HEK293 (cell line): ENCODE data around the gene PTPRCAP.

ENCODE experiments used
- CTCF ChIA-PET: fragments of 350-600 bp; formaldehyde crosslinking; extraction: SDS; loops from one replicate; lab custom pipeline; 2021; ENCODE audit warnings: antibody characterized with exemption; lab: Yijun Ruan, JAX
- POLR2A ChIA-PET: fragments of 300-600 bp; formaldehyde crosslinking; extraction: SDS; loops from one replicate; lab custom pipeline; 2020; ENCODE audit warnings: antibody characterized with exemption, inconsistent platforms; lab: Yijun Ruan, JAX
- H3K27ac ChIP-seq: fragments of 200-500 bp; sonication (Bioruptor generic); 2 replicates; pipeline ENCODE4 v1.5.1; 2014; ENCODE audit warnings: low read depth, low read length, control low read depth, inconsistent platforms; ENCODE audit errors: extremely low read depth
- H3K36me3 ChIP-seq, 2 experiments: fragments of 200-500 bp in 1 of 2; sonication (Bioruptor generic) in 1 of 2; 1 replicate in 1 of 2; 2 replicates in 1 of 2; pipeline ENCODE4 v1.5.1; 2014 to 2017; ENCODE audit warnings: inconsistent platforms in 2 of 2, low read length in 2 of 2; ENCODE audit not compliant: control insufficient read depth in 2 of 2, insufficient read depth in 1 of 2
- H3K4me1 ChIP-seq: fragments of 200-500 bp; sonication (Bioruptor generic); 2 replicates; pipeline ENCODE4 v1.5.1; 2014; ENCODE audit warnings: mild to moderate bottlenecking, low read length, inconsistent platforms; ENCODE audit not compliant: control insufficient read depth, insufficient read depth
- H3K4me3 ChIP-seq: 2 replicates; pipeline ENCODE4 v1.5.1; 2011; ENCODE audit warnings: low read depth, mild to moderate bottlenecking, control low read depth, low read length, moderate library complexity
- H3K9me3 ChIP-seq: fragments of 200-500 bp; sonication (Bioruptor generic); 2 replicates; pipeline ENCODE4 v1.5.1; 2014; ENCODE audit warnings: low read depth, low read length, inconsistent platforms; ENCODE audit not compliant: control insufficient read depth, insufficient read depth
- GLI4 ChIP-seq: fragments of 450-650 bp; formaldehyde crosslinking; IDR thresholded peaks from 2 replicates; pipeline ENCODE4 v1.5.1; 2016; ENCODE audit warnings: missing biosample characterization, missing genetic modification characterization
- HOXC10 ChIP-seq: sonication (generic); formaldehyde crosslinking; IDR thresholded peaks from 2 replicates; pipeline ENCODE4 v1.8.1; 2023; ENCODE audit warnings: mild to moderate bottlenecking, missing genetic modification reagents
- OSR2 ChIP-seq: fragments of 450-650 bp; formaldehyde crosslinking; IDR thresholded peaks from 2 replicates; pipeline ENCODE4 v1.5.1; 2016; ENCODE audit warnings: missing biosample characterization, missing genetic modification characterization
- WT1 ChIP-seq: fragments of 450-650 bp; formaldehyde crosslinking; IDR thresholded peaks from 2 replicates; pipeline ENCODE4 v1.5.1; 2016; ENCODE audit warnings: missing biosample characterization, missing genetic modification characterization
- ZNF2 ChIP-seq: fragments of 450-650 bp; formaldehyde crosslinking; IDR thresholded peaks from 2 replicates; pipeline ENCODE4 v1.5.1; 2016; ENCODE audit warnings: missing biosample characterization, missing genetic modification characterization
- ZNF211 ChIP-seq: fragments of 450-650 bp; formaldehyde crosslinking; IDR thresholded peaks from 2 replicates; pipeline ENCODE4 v1.5.1; 2016; ENCODE audit warnings: low read depth, missing biosample characterization, missing genetic modification characterization
- ZNF292 ChIP-seq: fragments of 450-650 bp; formaldehyde crosslinking; IDR thresholded peaks from 2 replicates; pipeline ENCODE4 v1.5.1; 2016; ENCODE audit warnings: low read depth, missing biosample characterization, missing genetic modification characterization, borderline replicate concordance
- ZNF341 ChIP-seq: fragments of 450-650 bp; formaldehyde crosslinking; IDR thresholded peaks from 2 replicates; pipeline ENCODE4; 2016; ENCODE audit warnings: low read depth, missing biosample characterization, missing genetic modification characterization
- ZNF394 ChIP-seq: fragments of 450-650 bp; formaldehyde crosslinking; IDR thresholded peaks from 2 replicates; pipeline ENCODE4 v1.5.1; 2016; ENCODE audit warnings: missing biosample characterization, missing genetic modification characterization, mild to moderate bottlenecking, moderate library complexity, borderline replicate concordance
- ZNF571 ChIP-seq: fragments of 450-650 bp; formaldehyde crosslinking; IDR thresholded peaks from 2 replicates; pipeline ENCODE4 v1.5.0; 2017; ENCODE audit warnings: missing biosample characterization, missing genetic modification characterization
- ZNF624 ChIP-seq: fragments of 450-650 bp; formaldehyde crosslinking; IDR thresholded peaks from 2 replicates; pipeline ENCODE4 v1.5.1; 2017; ENCODE audit warnings: missing biosample characterization, missing genetic modification characterization
- ZSCAN23 ChIP-seq: fragments of 450-650 bp; formaldehyde crosslinking; IDR thresholded peaks from 2 replicates; pipeline ENCODE4 v1.5.1; 2016; ENCODE audit warnings: missing biosample characterization, missing genetic modification characterization
- TF ChIP-seq, protein P1 (sequence below): fragments of 450-650 bp; formaldehyde crosslinking; conservative IDR thresholded peaks from 2 replicates; pipeline ENCODE4 v1.5.1; 2016; ENCODE audit warnings: low read depth, missing biosample characterization, missing genetic modification characterization
- TF ChIP-seq, protein P2 (sequence below): fragments of 450-650 bp; formaldehyde crosslinking; IDR thresholded peaks from 2 replicates; pipeline ENCODE4 v1.5.1; 2016; ENCODE audit warnings: missing biosample characterization, missing genetic modification characterization, borderline replicate concordance
- TF ChIP-seq, protein P3 (sequence below): fragments of 450-650 bp; formaldehyde crosslinking; IDR thresholded peaks from 2 replicates; pipeline ENCODE4 v1.5.1; 2017; ENCODE audit warnings: missing biosample characterization, missing genetic modification characterization

Gene PTPRCAP

DNA sequence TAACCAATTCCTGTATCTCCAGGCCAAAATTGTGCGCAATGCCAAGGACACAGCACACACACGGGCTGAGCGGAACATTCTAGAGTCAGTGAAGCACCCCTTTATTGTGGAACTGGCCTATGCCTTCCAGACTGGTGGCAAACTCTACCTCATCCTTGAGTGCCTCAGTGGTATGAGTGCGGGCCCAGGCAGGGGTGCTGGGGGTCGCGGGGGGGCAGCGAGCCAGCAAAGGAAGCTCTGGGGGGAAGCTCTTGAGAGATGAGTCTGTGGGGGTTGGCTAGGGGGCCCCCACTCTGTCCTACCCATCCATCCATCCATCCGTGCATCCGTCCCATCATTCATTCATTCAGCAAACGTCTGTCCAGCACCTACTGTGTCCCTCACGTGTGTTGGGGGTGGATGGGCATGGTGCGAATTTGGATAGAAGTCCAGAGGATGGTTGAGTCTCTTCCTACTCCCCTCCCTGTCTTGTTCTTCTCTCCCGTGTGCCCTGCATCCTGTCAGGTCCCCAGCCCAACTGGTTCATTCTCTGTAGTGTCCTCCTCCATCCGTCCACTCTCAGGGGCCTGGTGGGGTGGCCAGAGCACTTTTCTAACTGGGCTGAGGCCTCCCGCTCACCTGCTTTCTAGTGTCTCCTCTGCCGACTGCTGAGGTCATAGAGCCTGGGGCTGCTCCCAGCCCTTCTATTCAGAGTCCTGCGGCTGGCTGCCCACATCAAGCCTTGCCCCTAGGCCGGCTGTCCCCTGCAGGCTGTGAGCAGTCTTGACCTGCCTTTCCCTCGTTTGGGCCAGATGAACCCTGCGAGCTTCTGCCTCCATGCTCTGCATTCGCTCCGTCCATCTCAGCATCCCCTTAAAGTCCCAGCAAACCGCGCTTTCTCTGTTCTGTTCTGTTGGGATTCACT, 5.9 kb downstream of the PTPRCAP start:
- TF ChIP-seq ZNF292 (tag by site-specific recombination) (no peak), ZNF2 (tag by site-specific recombination) (no peak), OSR2 (no peak), GLI4 (tag by site-specific recombination) (no peak), ZNF624 (tag by site-specific recombination) (no peak), HOXC10 (CRISPR knock-in tag) (no peak), ZSCAN23 (no peak), WT1 (tag by site-specific recombination) (no peak), ZNF571 (tag by site-specific recombination) (no peak), ZNF211 (tag by site-specific recombination) (no peak)
- TF ChIP-seq, protein P1, sequence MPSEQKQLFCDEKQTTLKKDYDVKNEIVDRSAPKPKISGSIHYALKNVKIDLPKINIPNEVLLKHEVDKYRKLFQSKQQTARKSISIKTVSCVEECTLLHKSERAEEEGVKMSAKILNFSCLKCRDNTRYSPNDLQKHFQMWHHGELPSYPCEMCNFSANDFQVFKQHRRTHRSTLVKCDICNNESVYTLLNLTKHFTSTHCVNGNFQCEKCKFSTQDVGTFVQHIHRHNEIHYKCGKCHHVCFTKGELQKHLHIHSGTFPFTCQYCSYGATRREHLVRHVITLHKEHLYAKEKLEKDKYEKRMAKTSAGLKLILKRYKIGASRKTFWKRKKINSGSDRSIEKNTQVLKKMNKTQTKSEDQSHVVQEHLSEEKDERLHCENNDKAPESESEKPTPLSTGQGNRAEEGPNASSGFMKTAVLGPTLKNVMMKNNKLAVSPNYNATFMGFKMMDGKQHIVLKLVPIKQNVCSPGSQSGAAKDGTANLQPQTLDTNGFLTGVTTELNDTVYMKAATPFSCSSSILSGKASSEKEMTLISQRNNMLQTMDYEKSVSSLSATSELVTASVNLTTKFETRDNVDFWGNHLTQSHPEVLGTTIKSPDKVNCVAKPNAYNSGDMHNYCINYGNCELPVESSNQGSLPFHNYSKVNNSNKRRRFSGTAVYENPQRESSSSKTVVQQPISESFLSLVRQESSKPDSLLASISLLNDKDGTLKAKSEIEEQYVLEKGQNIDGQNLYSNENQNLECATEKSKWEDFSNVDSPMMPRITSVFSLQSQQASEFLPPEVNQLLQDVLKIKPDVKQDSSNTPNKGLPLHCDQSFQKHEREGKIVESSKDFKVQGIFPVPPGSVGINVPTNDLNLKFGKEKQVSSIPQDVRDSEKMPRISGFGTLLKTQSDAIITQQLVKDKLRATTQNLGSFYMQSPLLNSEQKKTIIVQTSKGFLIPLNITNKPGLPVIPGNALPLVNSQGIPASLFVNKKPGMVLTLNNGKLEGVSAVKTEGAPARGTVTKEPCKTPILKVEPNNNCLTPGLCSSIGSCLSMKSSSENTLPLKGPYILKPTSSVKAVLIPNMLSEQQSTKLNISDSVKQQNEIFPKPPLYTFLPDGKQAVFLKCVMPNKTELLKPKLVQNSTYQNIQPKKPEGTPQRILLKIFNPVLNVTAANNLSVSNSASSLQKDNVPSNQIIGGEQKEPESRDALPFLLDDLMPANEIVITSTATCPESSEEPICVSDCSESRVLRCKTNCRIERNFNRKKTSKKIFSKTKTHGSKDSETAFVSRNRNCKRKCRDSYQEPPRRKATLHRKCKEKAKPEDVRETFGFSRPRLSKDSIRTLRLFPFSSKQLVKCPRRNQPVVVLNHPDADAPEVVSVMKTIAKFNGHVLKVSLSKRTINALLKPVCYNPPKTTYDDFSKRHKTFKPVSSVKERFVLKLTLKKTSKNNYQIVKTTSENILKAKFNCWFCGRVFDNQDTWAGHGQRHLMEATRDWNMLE, result no peak
- TF ChIP-seq, protein P2, sequence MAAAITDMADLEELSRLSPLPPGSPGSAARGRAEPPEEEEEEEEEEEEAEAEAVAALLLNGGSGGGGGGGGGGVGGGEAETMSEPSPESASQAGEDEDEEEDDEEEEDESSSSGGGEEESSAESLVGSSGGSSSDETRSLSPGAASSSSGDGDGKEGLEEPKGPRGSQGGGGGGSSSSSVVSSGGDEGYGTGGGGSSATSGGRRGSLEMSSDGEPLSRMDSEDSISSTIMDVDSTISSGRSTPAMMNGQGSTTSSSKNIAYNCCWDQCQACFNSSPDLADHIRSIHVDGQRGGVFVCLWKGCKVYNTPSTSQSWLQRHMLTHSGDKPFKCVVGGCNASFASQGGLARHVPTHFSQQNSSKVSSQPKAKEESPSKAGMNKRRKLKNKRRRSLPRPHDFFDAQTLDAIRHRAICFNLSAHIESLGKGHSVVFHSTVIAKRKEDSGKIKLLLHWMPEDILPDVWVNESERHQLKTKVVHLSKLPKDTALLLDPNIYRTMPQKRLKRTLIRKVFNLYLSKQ (tag by site-specific recombination), result no peak
- TF ChIP-seq, protein P3, sequence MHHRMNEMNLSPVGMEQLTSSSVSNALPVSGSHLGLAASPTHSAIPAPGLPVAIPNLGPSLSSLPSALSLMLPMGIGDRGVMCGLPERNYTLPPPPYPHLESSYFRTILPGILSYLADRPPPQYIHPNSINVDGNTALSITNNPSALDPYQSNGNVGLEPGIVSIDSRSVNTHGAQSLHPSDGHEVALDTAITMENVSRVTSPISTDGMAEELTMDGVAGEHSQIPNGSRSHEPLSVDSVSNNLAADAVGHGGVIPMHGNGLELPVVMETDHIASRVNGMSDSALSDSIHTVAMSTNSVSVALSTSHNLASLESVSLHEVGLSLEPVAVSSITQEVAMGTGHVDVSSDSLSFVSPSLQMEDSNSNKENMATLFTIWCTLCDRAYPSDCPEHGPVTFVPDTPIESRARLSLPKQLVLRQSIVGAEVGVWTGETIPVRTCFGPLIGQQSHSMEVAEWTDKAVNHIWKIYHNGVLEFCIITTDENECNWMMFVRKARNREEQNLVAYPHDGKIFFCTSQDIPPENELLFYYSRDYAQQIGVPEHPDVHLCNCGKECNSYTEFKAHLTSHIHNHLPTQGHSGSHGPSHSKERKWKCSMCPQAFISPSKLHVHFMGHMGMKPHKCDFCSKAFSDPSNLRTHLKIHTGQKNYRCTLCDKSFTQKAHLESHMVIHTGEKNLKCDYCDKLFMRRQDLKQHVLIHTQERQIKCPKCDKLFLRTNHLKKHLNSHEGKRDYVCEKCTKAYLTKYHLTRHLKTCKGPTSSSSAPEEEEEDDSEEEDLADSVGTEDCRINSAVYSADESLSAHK (tag by site-specific recombination), result no peak
- ChIA-PET POLR2A (interaction anchor here (0.7 to 1.3 kb wide), 2 partner anchors 42 to 178 kb away, joined by 3 read pairs; no protein-coding TSS in a partner anchor), CTCF (interaction anchor here (0.9 kb wide), 1 partner anchor 30 kb away, joined by 3 read pairs; the partner anchor contains the start of gene PPP1CA)
- Histone ChIP-seq H3K4me1 (peaks cover 5% of the 10 kb centered on the region; the same call in 1 of the 2 replicates), H3K9me3 (no peaks in the 10 kb centered on the region), H3K36me3 (peaks cover 5 to 68% of the 10 kb centered on the region in 2 experiments; a peak in 2 of 3 replicates), H3K27ac (no peak overlapping the region), H3K4me3 (no peak overlapping the region)

DNA sequence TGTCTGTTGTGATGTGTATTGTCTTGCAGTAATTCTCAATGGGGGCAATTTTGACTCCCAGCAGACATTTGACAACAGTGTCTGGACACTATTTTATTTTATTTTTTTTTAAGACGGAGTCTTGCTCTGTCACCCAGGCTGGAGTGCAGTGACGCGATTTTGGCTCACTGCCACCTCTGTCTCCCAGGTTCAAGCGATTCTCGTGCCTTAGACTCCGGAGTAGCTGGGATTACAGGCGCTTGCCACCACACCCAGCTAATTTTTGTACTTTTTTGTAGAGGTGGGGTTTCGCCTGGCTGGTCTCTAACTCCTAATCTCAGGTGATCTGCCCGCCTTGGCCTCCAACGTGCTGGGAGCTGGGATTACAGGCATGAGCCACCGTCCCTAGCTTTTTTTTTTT, 7.8 kb downstream of the PTPRCAP start:
- H3K4me1 ChIP-seq, result peaks cover 5% of the 10 kb centered on the region; the same call in 1 of the 2 replicates
- peak; percentile 59; the same call in 1 of the 2 replicates for TF ChIP-seq ZNF394 (tag by site-specific recombination)
- TF ChIP-seq ZNF341 (tag by site-specific recombination), result no peak
- CTCF ChIA-PET, result no interaction called here
- POLR2A ChIA-PET, result interaction anchor here (0.7 to 3.2 kb wide), 3 partner anchors 9 to 35 kb away, joined by 4 to 16 read pairs (median 4); partner anchors contain the start of gene PPP1CA
- H3K4me3 ChIP-seq, result no peak overlapping the region
- peaks cover 5 to 53% of the 10 kb centered on the region in 2 experiments; a peak in 2 of 3 replicates for H3K36me3 ChIP-seq
- H3K27ac ChIP-seq, result no peak overlapping the region
- H3K9me3 ChIP-seq, result no peaks in the 10 kb centered on the region
